ENCODE results near the gene TMEM107. TPM values are rescaled to one million over a fixed set of nuclear protein-coding genes. Genes with fewer than 3 reads are reported as not detected.

TMEM107 gene
- total RNA-seq, 1 experiment from 2014 or later, result 134 TPM

DNA sequence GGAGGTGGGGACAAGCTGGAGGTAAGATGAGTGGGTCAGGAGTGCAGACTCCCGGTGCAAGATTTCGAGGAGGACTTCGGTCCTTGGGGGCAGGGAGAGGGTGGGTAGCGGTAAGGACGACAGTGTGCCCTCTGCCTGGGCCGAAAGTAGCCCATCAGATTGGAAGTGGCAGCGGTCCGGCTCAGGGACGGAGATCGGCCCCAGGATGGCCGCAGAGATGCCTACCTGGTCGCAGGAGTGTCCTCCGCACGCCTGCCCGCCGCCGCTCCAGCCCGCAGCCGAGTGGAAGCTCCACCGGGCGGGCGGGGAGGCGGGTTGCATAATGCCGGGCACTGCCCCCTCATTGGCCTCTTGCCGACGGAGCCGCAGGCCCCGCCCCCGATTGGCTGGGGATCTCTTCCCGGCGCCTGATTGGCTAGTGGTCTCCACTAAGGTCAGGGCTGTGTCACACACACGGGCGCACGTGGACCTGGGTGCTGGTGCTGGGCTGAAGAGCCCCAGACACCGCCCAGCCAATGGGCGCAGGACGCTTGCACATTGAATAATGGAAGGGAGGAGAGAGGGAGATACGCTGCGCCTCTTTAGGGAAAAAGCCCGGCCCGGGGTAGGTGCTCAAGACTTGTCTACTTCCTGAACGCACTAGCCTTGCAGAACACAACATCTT is 23.9 kb downstream of the TMEM107 start, which contains the start of gene PER1:
TSS of gene PER1 (minus strand) at position 293 of the 664 bp plus-strand sequence. CDS start 1,698 bp downstream, outside the sequence.
- Histone ChIP-seq H3K79me2 (ENCODE audit: low read length) (peaks cover 43% of the 10 kb centered on the region), H3K9me3 (ENCODE audit: low read length) (no peaks in the 10 kb centered on the region), H2AFZ (ENCODE audit: low read length) (peak within 1 kb of the TSS; percentile 39; the same call in 1 of the 2 replicates), H3K4me2 (ENCODE audit: low read depth, low read length, poor library complexity, severe bottlenecking) (peak within 1 kb of the TSS; percentile 97), H3K27me3 (ENCODE audit: low read length) (no peaks in the 10 kb centered on the region), H4K20me1 (ENCODE audit: insufficient read depth, low read depth, low read length) (peaks cover 13% of the 10 kb centered on the region), H3K27ac (ENCODE audit: low read length) (peak within 1 kb of the TSS; percentile 60), H3K4me3 (ENCODE audit: low read length) (peak within 1 kb of the TSS; percentile 88), H3K9me2 (replicated peaks; ENCODE audit: insufficient read depth, low read length) (no peaks in the 10 kb centered on the region), H3K4me1 (ENCODE audit: low read length) (peaks cover 55% of the 10 kb centered on the region), H3K9ac (ENCODE audit: low read length) (peak within 1 kb of the TSS; percentile 94), H3K36me3 (ENCODE audit: insufficient read depth, low read length) (0 out of 2 replicates have a peak, but pooled peaks cover 3% of the 10 kb centered on the region)
- peak; percentile 97 for DNase-seq

DNA sequence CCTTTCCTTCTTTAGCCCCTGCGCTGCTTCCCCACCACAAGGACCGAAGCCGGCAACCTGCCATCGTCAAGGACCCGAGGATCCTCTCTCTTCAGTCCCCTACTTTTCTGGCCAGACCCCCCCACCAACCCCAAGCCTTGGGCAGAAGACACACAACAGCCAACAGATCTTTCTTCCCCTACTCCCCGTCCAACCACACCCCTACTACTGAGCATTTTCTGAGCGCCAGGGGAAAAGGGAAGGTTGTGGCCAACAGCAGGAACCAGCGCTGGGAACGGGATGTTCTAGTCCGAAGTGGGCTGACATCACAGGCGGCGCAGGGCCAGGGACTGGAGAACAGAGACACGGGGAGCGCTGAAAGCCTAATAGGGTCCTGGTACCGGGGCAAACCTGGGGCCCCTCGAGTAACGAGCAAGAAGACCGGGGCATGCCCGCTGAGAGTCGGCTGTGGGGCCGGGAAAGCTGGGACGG is 24.5 kb downstream of the TMEM107 start:
- peaks cover 43% of the 10 kb centered on the region for H3K79me2 ChIP-seq (ENCODE audit: low read length)
- peak overlapping the region; percentile 39; the same call in 1 of the 2 replicates for H2AFZ ChIP-seq (ENCODE audit: low read length)
- H3K9ac ChIP-seq (ENCODE audit: low read length), result peak overlapping the region; percentile 94
- H3K27me3 ChIP-seq (ENCODE audit: low read length), result no peaks in the 10 kb centered on the region
- peak overlapping the region; percentile 97 for H3K4me2 ChIP-seq (ENCODE audit: low read depth, low read length, poor library complexity, severe bottlenecking)
- 0 out of 2 replicates have a peak, but pooled peaks cover 3% of the 10 kb centered on the region for H3K36me3 ChIP-seq (ENCODE audit: insufficient read depth, low read length)
- H3K4me3 ChIP-seq (ENCODE audit: low read length), result peak overlapping the region; percentile 88
- peaks cover 13% of the 10 kb centered on the region for H4K20me1 ChIP-seq (ENCODE audit: insufficient read depth, low read depth, low read length)
- no peaks in the 10 kb centered on the region for H3K9me2 ChIP-seq (replicated peaks; ENCODE audit: insufficient read depth, low read length)
- H3K4me1 ChIP-seq (ENCODE audit: low read length), result peaks cover 50% of the 10 kb centered on the region
- H3K9me3 ChIP-seq (ENCODE audit: low read length), result no peaks in the 10 kb centered on the region
- DNase-seq, result peak; percentile 68
- peak overlapping the region; percentile 60 for H3K27ac ChIP-seq (ENCODE audit: low read length)

DNA sequence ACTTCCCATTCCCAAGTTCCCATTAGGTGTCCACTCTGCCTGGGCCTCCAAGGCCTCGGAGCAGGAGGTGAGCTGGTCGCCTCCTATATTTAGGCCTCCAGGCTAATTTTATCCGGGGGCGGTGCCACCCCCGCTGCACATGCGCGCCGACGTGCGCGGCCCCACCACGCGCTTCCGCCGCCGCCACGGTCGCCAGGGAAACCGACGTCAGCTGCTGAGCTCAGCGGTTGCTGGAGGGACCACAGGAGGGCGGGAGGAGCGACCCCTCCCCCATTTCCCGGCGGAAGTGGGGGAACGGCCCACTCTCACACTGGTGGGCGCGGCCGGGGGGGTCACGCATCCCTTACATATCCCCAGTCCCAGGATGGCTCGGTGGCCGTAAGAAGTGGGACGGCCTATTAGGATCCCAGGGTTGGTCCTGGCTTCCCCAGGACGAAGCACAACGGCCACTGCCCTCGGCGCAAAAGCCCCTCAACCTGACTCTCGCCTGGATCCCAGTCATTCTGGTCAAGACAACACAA is 25.0 kb downstream of the TMEM107 start:
- Histone ChIP-seq H4K20me1 (ENCODE audit: insufficient read depth, low read depth, low read length) (peaks cover 13% of the 10 kb centered on the region), H3K27ac (ENCODE audit: low read length) (peak overlapping the region; percentile 60), H3K4me1 (ENCODE audit: low read length) (peaks cover 50% of the 10 kb centered on the region), H3K4me2 (ENCODE audit: low read depth, low read length, poor library complexity, severe bottlenecking) (peak overlapping the region; percentile 97), H3K9me2 (replicated peaks; ENCODE audit: insufficient read depth, low read length) (no peaks in the 10 kb centered on the region), H3K27me3 (ENCODE audit: low read length) (no peaks in the 10 kb centered on the region), H3K9ac (ENCODE audit: low read length) (peak overlapping the region; percentile 94), H3K4me3 (ENCODE audit: low read length) (peak overlapping the region; percentile 88), H3K9me3 (ENCODE audit: low read length) (no peaks in the 10 kb centered on the region), H3K79me2 (ENCODE audit: low read length) (peaks cover 43% of the 10 kb centered on the region), H2AFZ (ENCODE audit: low read length) (no peak overlapping the region), H3K36me3 (ENCODE audit: insufficient read depth, low read length) (0 out of 2 replicates have a peak, but pooled peaks cover 3% of the 10 kb centered on the region)
- DNase-seq, result peak; percentile 95

DNA sequence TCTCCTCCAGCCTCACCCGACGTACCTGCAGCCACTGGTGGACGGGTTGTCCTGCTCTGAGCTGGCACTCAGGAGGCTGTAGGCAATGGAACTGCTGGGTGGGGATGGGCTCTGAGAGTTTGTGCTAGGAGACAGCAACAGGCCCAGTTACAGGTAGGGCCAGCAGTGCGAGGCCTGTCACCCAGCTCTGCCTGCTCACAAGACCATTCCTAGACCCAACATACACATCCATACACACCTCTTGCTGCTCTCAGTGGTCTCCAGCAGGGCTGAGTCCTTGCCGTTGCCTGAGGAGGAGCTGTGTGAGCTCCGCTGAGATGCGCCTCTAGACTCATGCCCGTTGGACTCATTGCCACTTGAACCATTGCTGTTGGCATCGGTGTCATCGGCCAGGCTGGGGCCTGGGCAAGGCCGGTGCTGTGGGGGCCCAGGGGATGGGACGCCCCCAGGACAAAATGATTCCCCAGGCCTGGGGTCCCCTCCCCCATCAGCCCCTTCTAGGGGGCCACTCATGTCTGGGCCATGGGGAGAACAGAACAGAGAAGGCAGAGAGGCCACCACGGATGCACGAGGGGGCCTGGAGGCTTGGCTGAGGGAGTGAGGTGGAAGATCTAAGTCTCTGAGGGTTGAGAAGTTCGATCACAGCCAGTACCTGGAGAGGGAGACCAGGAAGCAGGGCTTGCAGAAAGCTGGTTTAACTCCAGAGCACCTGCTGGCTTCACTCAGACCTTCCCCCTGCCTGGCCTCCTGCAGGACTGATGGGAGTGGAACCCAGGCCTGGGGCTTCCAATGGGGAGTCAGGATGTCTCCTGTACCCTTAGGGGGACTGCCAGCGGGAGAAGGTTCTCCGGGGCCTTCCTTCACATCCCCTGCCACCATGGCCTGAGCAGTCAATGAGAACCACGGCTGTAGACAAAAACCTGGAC is 25.7 kb downstream of the TMEM107 start:
- Histone ChIP-seq H3K9me3 (ENCODE audit: low read length) (no peaks in the 10 kb centered on the region), H3K9ac (ENCODE audit: low read length) (peak overlapping the region; percentile 94), H4K20me1 (ENCODE audit: insufficient read depth, low read depth, low read length) (peaks cover 13% of the 10 kb centered on the region), H3K36me3 (ENCODE audit: insufficient read depth, low read length) (0 out of 2 replicates have a peak, but pooled peaks cover 3% of the 10 kb centered on the region), H3K4me1 (ENCODE audit: low read length) (peaks cover 44% of the 10 kb centered on the region), H3K27me3 (ENCODE audit: low read length) (no peaks in the 10 kb centered on the region), H3K9me2 (replicated peaks; ENCODE audit: insufficient read depth, low read length) (no peaks in the 10 kb centered on the region), H3K27ac (ENCODE audit: low read length) (peak overlapping the region; percentile 59), H2AFZ (ENCODE audit: low read length) (no peak overlapping the region), H3K79me2 (ENCODE audit: low read length) (peaks cover 37% of the 10 kb centered on the region), H3K4me2 (ENCODE audit: low read depth, low read length, poor library complexity, severe bottlenecking) (peak overlapping the region; percentile 97), H3K4me3 (ENCODE audit: low read length) (peak overlapping the region; percentile 88)
- no peak for DNase-seq

DNA sequence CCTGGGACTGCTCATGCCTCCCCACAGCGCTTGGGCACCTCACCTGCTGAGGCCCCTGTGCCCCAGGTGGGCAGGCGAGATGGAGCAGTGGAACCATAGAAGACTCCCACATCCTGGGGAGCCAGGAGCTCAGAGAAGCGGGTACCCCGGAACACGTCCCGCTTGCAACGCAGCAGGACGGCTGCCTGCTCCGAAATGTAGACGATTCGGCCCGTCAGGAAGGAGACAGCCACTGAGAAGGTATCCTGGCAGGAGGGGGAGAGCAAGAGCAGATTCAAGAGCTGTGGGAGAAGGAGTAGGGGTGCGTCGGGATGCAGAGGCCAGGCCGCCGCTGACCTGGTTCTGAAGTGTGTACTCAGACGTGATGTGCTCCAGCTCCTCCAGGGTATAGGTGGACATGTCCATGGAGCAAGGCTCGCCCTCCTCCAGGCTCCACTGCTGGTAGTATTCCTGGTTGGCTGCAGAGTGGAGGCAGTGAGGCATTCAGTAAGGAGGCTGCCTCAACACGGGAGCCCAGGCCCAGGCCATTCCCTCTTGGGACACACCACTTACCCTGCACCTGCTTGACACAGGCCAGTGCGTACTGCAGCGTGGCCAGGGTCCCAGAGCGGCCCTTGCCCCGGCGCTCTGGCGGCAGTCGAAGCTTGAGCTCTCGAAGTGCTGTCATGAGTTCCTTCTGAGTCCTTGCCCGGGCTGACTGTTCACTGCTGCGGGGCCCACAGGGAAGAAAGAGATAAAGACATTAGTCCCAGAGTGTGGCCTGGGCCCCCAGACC is 26.6 kb downstream of the TMEM107 start:
- H3K4me2 ChIP-seq (ENCODE audit: low read depth, low read length, poor library complexity, severe bottlenecking), result no peak overlapping the region
- peaks cover 29% of the 10 kb centered on the region for H3K79me2 ChIP-seq (ENCODE audit: low read length)
- 0 out of 2 replicates have a peak, but pooled peaks cover 3% of the 10 kb centered on the region for H3K36me3 ChIP-seq (ENCODE audit: insufficient read depth, low read length)
- H3K4me3 ChIP-seq (ENCODE audit: low read length), result no peak overlapping the region
- peaks cover 36% of the 10 kb centered on the region for H3K4me1 ChIP-seq (ENCODE audit: low read length)
- no peaks in the 10 kb centered on the region for H3K9me2 ChIP-seq (replicated peaks; ENCODE audit: insufficient read depth, low read length)
- H3K9me3 ChIP-seq (ENCODE audit: low read length), result no peaks in the 10 kb centered on the region
- no peak for DNase-seq
- H3K27me3 ChIP-seq (ENCODE audit: low read length), result no peaks in the 10 kb centered on the region
- no peak overlapping the region for H3K9ac ChIP-seq (ENCODE audit: low read length)
- H4K20me1 ChIP-seq (ENCODE audit: insufficient read depth, low read depth, low read length), result peaks cover 13% of the 10 kb centered on the region
- H2AFZ ChIP-seq (ENCODE audit: low read length), result no peak overlapping the region
- H3K27ac ChIP-seq (ENCODE audit: low read length), result no peak overlapping the region

DNA sequence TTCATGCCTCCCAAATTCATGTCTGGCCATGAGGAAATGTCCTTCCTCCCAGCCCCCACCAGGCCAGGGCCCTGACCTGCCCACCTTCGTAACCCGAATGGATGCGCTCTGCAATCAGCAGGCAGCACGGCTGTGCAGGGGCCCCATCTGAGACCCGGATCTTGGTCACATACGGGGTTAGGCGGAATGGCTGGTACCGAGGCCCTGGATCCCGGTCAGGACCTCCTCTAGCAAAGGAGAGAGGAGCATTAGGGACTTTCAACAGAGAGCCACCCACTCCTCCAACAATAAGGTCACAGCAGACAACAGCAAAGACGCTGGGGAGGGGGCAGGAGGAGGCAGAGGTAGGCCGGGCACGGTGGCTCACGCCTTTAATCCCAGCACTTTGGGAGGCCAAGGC is 27.6 kb downstream of the TMEM107 start:
- Histone ChIP-seq H3K9me3 (ENCODE audit: low read length) (no peaks in the 10 kb centered on the region), H3K4me1 (ENCODE audit: low read length) (peaks cover 25% of the 10 kb centered on the region), H3K79me2 (ENCODE audit: low read length) (peaks cover 21% of the 10 kb centered on the region), H4K20me1 (ENCODE audit: insufficient read depth, low read depth, low read length) (peaks cover 13% of the 10 kb centered on the region), H3K27me3 (ENCODE audit: low read length) (no peaks in the 10 kb centered on the region), H3K4me3 (ENCODE audit: low read length) (no peak overlapping the region), H3K36me3 (ENCODE audit: insufficient read depth, low read length) (0 out of 2 replicates have a peak, but pooled peaks cover 3% of the 10 kb centered on the region), H3K9ac (ENCODE audit: low read length) (no peak overlapping the region), H3K9me2 (replicated peaks; ENCODE audit: insufficient read depth, low read length) (no peaks in the 10 kb centered on the region), H2AFZ (ENCODE audit: low read length) (no peak overlapping the region), H3K27ac (ENCODE audit: low read length) (no peak overlapping the region), H3K4me2 (ENCODE audit: low read depth, low read length, poor library complexity, severe bottlenecking) (no peak overlapping the region)
- DNase-seq, result no peak

DNA sequence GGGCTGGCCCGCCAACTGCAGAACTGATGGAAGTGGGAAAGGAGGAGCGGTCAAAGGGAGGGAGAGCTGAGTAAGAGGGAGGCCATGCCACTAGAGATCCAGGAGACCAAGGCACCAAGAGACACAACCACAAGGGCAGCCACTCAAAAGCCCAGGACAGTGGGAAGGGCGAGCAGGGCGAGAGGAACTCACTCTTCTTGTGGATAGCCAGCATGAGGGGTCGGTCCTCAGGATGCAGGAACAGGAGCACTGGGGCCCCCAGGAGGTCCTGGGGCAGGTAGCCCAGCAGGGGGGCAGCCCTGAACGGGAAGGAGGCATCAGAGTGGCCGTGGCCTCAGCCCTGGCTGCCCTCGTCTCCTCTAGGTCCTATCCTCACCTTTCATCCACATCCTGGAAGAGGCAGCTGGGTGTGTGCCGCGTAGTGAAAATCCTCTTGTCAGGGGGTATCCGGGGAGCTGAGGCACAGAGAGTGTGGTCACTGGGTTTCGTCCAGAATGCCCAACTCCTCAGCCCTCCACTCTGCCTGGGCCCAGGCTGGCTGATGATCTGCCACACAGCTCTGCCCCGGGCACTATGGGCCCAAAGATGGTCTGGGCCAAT is 28.3 kb downstream of the TMEM107 start:
- 0 out of 2 replicates have a peak, but pooled peaks cover 3% of the 10 kb centered on the region for H3K36me3 ChIP-seq (ENCODE audit: insufficient read depth, low read length)

More for the DNA sequence above, 28.3 kb downstream of the TMEM107 start:
- peaks cover 21% of the 10 kb centered on the region for H3K79me2 ChIP-seq (ENCODE audit: low read length)
- H4K20me1 ChIP-seq (ENCODE audit: insufficient read depth, low read depth, low read length), result peaks cover 13% of the 10 kb centered on the region
- no peak overlapping the region for H3K4me2 ChIP-seq (ENCODE audit: low read depth, low read length, poor library complexity, severe bottlenecking)
- no peak overlapping the region for H3K27ac ChIP-seq (ENCODE audit: low read length)
- H3K9me3 ChIP-seq (ENCODE audit: low read length), result no peaks in the 10 kb centered on the region
- no peak for DNase-seq
- no peak overlapping the region for H3K4me3 ChIP-seq (ENCODE audit: low read length)
- peaks cover 19% of the 10 kb centered on the region for H3K4me1 ChIP-seq (ENCODE audit: low read length)
- no peaks in the 10 kb centered on the region for H3K27me3 ChIP-seq (ENCODE audit: low read length)
- no peak overlapping the region for H2AFZ ChIP-seq (ENCODE audit: low read length)
- H3K9ac ChIP-seq (ENCODE audit: low read length), result no peak overlapping the region
- H3K9me2 ChIP-seq (replicated peaks; ENCODE audit: insufficient read depth, low read length), result no peaks in the 10 kb centered on the region

All from Karpas-422 (cell line).